GM19193 (cell line): ENCODE results near the gene NLGN1.

ENCODE experiments used
- POLR2A ChIP-seq: IDR thresholded peaks from 4 replicates; pipeline ENCODE4 v1.6.1; 2011; ENCODE audit not compliant: insufficient read depth, insufficient read length; ENCODE audit errors: extremely low read depth

The NLGN1 gene

GRCh38 chr3:174191380-174191779, 793.8 kb downstream of the NLGN1 start:
- TF ChIP-seq POLR2A: no peak

GRCh38 chr3:174191895-174192294, 794.4 kb downstream of the NLGN1 start:
- TF ChIP-seq POLR2A: no peak

DNA sequence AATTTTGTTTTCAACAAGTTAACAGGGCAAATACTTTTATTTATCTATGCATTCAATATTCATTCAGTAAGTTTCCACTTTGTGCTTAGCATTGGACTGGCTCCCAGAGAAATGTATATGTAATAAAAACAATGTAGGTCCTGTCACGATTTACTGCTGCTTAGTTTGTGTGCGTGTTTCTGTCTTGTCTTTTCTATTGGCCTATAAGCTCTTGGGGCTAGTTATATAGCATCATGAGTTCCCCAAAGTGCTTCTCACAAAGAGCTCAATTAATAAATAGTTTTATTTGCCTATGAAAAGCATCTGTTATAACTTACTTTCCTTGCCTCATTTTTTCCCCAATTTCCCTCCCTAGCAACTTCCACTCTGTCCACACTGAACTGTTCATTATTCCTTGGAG, 794.9 kb downstream of the NLGN1 start:
- TF ChIP-seq POLR2A: no peak

GRCh38 chr3:174193604-174194003, 796.1 kb downstream of the NLGN1 start:
- no peak for TF ChIP-seq POLR2A

- no peak for TF ChIP-seq POLR2A
Observed at GRCh38 chr3:174197416-174197815, 799.9 kb downstream of the NLGN1 start.

DNA sequence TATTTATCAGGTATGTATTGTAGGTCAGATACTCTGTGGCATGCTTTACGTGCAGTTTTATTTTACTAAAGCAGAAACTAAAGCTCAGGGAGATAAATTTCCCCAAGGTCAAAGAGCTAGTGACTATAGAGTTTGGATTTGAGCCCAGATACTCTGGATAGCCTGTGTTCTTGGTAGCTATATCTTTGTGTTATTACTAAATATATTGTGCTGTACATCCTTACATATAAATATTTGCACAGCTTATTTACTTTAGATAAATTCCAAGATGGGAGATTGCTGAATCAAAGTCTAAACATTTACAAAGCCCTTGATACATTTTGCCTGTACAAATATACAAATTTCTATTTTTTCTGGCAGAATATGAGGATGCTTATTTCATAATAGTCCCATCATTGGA, 800.7 kb downstream of the NLGN1 start:
- no peak for TF ChIP-seq POLR2A

DNA sequence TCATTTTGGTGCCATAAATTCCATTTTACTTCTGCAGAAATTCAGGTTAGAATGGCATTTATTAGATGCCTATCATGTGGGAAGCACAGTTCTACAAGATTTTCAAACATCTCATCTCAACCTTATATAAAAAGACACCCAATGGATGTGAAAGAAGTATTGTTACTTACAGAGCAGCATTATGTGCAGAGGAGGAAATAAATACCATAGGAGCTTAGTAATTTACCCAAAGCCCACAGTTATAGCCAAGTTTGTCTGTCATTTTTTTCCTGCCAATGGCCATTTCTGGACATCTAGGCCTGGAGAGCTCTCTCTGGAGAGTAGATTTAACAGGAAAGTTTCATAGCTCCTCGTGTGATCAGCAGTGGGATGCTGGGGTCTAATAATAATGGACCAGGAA, 802.2 kb downstream of the NLGN1 start:
- TF ChIP-seq POLR2A: no peak

GRCh38 chr3:174202116-174202515, 804.6 kb downstream of the NLGN1 start:
- TF ChIP-seq POLR2A: no peak

DNA sequence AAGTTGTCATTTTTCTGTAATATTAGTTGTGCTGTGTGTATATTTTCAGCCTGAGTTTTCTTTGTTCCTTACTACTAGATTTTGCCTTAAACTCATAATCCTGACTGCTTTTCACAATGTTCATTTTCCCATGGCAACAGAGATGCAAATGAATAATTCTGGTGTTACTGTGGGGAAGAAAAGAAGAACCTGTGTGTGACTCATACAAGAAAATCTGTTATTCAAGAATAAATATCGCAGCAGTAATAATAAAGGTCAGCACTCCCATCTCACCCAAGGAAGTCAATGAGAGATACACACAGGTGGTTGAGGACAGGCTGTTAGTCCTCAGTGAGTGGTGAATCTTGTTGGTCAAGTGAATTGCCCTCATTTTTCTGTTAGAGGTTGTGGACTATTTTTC, 805.0 kb downstream of the NLGN1 start:
- no peak for TF ChIP-seq POLR2A

DNA sequence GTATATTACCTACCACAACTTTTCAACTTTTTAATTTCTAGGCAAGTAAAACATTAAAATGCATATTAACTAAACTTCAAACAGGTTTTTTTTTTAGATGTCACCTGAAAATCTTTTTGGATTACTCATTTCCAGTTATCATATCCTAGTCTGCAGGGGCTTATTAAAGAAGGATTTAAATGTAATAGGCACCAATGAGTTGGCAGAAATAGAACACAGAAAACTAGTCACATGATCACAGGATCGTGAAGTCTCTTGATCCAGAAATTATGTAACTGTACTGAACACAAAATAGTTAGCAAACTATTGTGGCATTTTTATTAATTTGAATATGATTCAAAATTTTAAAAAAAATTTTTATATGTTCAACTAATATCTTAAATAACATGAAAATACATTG, 807.2 kb downstream of the NLGN1 start:
- TF ChIP-seq POLR2A: no peak

DNA sequence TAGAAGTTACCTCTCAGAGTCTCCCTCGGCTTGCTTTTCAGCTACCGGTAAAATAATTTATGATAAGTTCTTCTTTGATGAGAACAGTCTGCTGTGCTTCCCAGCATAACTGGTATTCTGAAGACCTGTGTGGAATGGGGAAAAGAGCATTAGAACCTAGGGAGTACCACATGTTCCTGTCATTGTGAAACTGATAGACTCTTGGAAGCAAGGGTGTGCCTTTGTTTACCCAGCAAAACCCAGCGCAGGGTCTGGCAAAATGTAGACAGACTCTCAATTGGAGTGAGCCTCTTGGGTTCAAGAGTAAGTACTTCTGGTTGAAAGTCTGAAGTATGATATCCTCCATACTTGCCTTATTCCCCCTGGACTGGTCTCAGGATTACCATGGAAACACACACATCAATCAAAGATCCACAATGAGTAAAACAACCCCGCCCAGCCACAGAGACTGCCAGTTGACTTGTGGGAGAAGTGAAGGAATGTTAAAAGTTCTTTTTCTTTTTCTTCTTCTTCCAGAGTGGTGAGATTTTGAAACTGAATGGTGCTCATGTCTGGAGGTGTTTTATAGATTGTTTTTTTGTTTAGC, 809.2 kb downstream of the NLGN1 start:
- TF ChIP-seq POLR2A: no peak

GRCh38 chr3:174208161-174208560, 810.6 kb downstream of the NLGN1 start:
- no peak for TF ChIP-seq POLR2A

DNA sequence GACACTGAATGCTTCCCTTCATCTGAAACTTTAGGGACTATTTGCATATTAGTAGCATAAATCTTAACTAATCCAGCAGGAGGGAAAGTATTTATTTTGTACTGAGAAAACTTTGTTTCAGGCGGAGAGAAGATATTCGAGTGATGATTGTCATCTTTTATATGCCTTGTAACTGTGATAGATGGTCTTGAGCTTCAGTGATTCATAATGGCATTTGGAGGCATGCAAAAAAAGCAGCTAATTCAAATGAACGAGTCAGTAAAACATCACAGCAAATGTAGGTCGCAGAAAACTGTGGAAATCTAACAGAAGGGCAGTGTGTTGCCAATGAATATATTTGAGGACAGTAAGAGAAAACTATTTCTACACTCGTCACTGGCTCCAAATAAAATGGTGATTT, 817.9 kb downstream of the NLGN1 start:
- no peak for TF ChIP-seq POLR2A

DNA sequence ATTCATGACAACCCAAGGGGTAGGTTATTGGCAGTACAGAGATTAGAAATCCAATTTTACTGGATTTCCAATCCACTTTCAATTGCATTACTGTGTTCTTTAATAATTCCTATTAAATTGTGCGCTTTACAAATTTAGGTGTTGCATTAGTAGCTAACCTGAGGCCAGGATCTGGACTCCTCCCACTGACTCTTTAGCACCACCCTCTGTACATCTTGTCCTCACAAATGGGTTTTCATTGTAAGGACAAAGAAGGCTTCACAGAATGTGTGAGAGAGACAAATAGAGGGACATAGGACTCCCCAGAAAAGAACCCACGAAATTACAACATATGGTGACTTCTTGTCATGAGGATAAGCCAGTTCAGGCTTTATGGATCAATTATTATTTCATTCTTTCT, 818.5 kb downstream of the NLGN1 start:
- no peak for TF ChIP-seq POLR2A

DNA sequence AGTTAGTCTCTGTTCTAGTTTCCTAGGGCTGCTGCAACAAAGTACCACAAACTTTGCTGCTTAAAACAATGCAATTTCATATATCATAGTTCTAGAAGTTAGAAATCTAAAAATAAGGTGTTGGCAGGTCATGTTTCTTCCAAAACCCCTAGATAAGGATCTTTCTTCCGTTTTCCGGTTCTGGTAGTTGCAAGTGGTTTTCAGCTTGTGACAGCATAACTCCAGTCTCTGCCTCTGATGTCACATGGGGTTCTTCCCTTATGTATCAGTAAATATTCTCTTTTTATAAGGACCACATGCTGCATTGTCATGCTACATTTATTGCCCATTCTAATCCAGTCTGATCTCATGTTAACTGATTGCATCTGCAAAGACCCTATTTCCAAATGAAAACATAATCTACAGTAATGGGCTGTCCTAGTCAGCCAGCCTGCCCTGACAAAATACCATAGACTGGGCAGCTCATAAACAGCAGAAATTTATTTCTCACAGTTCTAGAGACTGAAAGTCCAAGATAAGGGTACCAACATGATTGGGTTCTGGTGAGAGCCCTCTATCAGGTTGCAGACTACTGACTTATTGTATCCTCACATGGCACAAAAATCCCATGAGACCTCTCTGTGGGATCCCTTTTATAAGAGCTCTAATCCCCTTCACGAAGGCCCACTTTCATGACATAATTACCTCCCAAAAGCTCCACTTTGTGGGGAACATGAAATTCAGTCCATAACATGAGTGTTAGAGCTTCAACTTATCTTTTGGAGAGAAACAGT, 819.6 kb downstream of the NLGN1 start:
- TF ChIP-seq POLR2A: no peak

DNA sequence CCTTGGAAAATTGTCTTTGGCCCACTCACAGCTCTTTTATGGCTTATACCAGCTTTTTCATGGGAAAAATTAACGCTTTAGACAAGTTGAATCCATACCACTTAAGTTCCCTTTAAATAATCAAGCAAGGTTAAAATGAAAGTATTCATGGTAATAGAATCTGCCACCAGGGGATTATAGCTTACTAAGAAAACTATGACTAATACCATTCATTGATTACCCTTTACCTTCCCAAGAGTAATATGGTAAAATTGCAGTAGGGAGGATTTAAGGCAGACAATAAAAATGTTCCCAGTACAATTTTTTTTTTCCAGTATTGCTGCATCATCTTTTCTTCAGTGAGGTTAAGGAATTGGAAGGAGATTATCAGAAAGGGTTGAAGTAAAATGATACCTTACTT, 820.5 kb downstream of the NLGN1 start:
- no peak for TF ChIP-seq POLR2A
